Fibroblast of lung (primary cell): Measurements from ENCODE around the gene MAGEC3.

ENCODE experiments used
- CTCF ChIP-seq, 2 donors: IDR thresholded peaks in 1 of 2; conservative IDR thresholded peaks in 1 of 2; 1 replicate in 1 of 2; 2 replicates in 1 of 2; pipeline ENCODE4 v1.5.1; 2011 to 2012; ENCODE audit warnings: low read length in 2 of 2, control low read depth in 1 of 2, inconsistent platforms in 1 of 2, low read depth in 1 of 2, mild to moderate bottlenecking in 1 of 2
- EZH2 ChIP-seq: IDR thresholded peaks from 2 replicates; pipeline ENCODE4 v1.5.1; 2012; ENCODE audit warnings: low read length, control low read depth, mild to moderate bottlenecking; ENCODE audit errors: missing control alignments

DNA sequence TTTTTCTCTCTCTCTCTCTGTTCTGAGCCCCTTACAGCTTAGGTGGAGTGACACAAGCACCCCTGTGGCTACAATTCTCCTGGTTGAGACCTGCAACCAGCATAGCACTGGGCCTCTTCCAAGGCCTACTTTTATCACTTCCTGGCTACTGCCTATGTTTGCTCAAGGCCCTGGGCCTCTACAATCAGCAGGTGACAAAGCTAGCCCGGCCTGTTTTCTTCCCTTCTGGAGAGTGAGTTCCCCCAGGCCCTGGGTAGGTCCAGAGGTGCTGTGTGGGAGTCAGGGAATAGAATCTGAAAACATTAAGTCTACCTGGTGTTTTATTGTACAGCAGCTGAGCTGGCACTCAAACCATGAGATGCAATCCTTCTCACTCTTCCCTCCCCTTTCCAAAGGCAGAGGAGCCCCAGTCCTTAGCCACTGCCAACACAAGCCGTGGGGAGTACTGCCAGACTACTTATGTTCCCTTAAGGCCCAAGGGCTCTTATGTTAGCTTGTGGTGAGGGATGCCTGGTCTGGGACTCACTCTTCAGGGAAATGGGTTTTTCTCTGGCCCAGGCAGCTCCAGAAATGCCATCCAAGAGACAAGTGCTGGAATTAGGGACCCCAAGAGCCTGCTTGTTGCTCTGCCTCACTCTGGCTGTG lies 23.8 kb upstream of the MAGEC3 start:
- no peak for TF ChIP-seq CTCF (conservative IDR thresholded peaks at IDR 0.05 in 1 of 2, IDR thresholded peaks at IDR 0.05 in 1 of 2; ENCODE audit: low read depth in 1 of 2, low read length in 2 of 2)
- no peak for TF ChIP-seq EZH2
